Osteoblast (primary cell): Measurements from ENCODE around the gene EPHA1. TPM values are rescaled to one million over a fixed set of nuclear protein-coding genes. Genes with fewer than 3 reads are reported as not detected.

Experiments used
- DNase-seq: peaks from one replicate; pipeline ENCODE4 v3.0.0; 2011; ENCODE audit warnings: low spot score, mixed read lengths; ENCODE audit not compliant: insufficient read length; ENCODE audit errors: missing footprints
- H2AFZ ChIP-seq: 2 replicates; pipeline ENCODE4 v1.6.0; 2011; ENCODE audit warnings: mild to moderate bottlenecking, low read length
- H3K27ac ChIP-seq: 2 replicates; pipeline ENCODE4 v1.5.1; 2011; ENCODE audit warnings: mild to moderate bottlenecking, low read depth, low read length, moderate library complexity
- H3K27me3 ChIP-seq: 2 replicates; pipeline ENCODE4 v1.6.0; 2012; ENCODE audit warnings: mild to moderate bottlenecking, control low read depth, inconsistent platforms, low read length, moderate library complexity; ENCODE audit not compliant: insufficient read depth
- H3K36me3 ChIP-seq: 2 replicates; pipeline ENCODE4 v1.5.1; 2011; ENCODE audit warnings: mild to moderate bottlenecking, low read length, control low read depth, moderate library complexity; ENCODE audit not compliant: insufficient read depth
- H3K4me1 ChIP-seq: 2 replicates; pipeline ENCODE4 v1.5.1; 2011; ENCODE audit warnings: mild to moderate bottlenecking, low read length, control low read depth, moderate library complexity; ENCODE audit not compliant: insufficient read depth
- H3K4me2 ChIP-seq: 2 replicates; pipeline ENCODE4 v1.6.0; 2011; ENCODE audit warnings: mild to moderate bottlenecking, low read length; ENCODE audit not compliant: insufficient read depth
- H3K4me3 ChIP-seq: fragments of 200-600 bp; sonication (generic); 3 replicates; pipeline ENCODE4 v1.5.1; 2012; ENCODE audit warnings: mild to moderate bottlenecking, low read length, inconsistent platforms; ENCODE audit not compliant: insufficient read depth
- H3K79me2 ChIP-seq: 2 replicates; pipeline ENCODE4 v1.6.0; 2012; ENCODE audit warnings: mild to moderate bottlenecking, low read length, control low read depth, inconsistent platforms; ENCODE audit not compliant: insufficient read depth
- H3K9me3 ChIP-seq: 2 replicates; pipeline ENCODE4 v1.5.1; 2011; ENCODE audit warnings: low read depth, low read length, control low read depth
- H4K20me1 ChIP-seq: 2 replicates; pipeline ENCODE4 v1.6.0; 2012; ENCODE audit warnings: mild to moderate bottlenecking, low read length, control low read depth; ENCODE audit not compliant: insufficient read depth
- CTCF ChIP-seq: IDR thresholded peaks from 2 replicates; pipeline ENCODE4 v1.5.1; 2011; ENCODE audit warnings: mild to moderate bottlenecking, low read depth, low read length, moderate library complexity; ENCODE audit errors: extremely low read depth
- total RNA-seq: library from RNA; depleted of rRNA; stranded (reverse); fragments of >200 nt; gene quantifications from 2 replicates; pipeline ENCODE4 v1.2.3, GENCODE V29; 2012

EPHA1 gene
- total RNA-seq, 1 donor, result not detected

- no peak for TF ChIP-seq CTCF
- Histone ChIP-seq H3K27me3 (no peaks in the 10 kb centered on the region), H3K4me3 (peak overlapping the region; percentile 87), H2AFZ (no peak overlapping the region), H3K4me2 (peak overlapping the region; percentile 92), H3K36me3 (peaks cover 60% of the 10 kb centered on the region), H3K4me1 (peaks cover 52% of the 10 kb centered on the region), H3K79me2 (peaks cover 79% of the 10 kb centered on the region), H3K9me3 (no peaks in the 10 kb centered on the region), H3K27ac (peak overlapping the region; percentile 86), H4K20me1 (peaks cover 66% of the 10 kb centered on the region)
- no peak for DNase-seq
Observed at GRCh38 chr7:143383642-143383957, 25.1 kb downstream of the EPHA1 start.

- DNase-seq, result peak; percentile 79
- Histone ChIP-seq H3K4me3 (peak overlapping the region; percentile 87), H4K20me1 (peaks cover 61% of the 10 kb centered on the region), H3K9me3 (no peaks in the 10 kb centered on the region), H2AFZ (no peak overlapping the region), H3K79me2 (peaks cover 79% of the 10 kb centered on the region), H3K27me3 (no peaks in the 10 kb centered on the region), H3K27ac (peak overlapping the region; percentile 86), H3K4me1 (peaks cover 58% of the 10 kb centered on the region), H3K4me2 (peak overlapping the region; percentile 92), H3K36me3 (peaks cover 54% of the 10 kb centered on the region)
- no peak for TF ChIP-seq CTCF
Observed at GRCh38 chr7:143382791-143383641, 25.6 kb downstream of the EPHA1 start.

GRCh38 chr7:143382126-143382790, 26.4 kb downstream of the EPHA1 start:
- Histone ChIP-seq H3K9me3 (no peaks in the 10 kb centered on the region), H2AFZ (no peak overlapping the region)

More at GRCh38 chr7:143382126-143382790, 26.4 kb downstream of the EPHA1 start:
- Histone ChIP-seq H3K27ac (peak overlapping the region; percentile 86), H3K36me3 (peaks cover 48% of the 10 kb centered on the region), H3K79me2 (peaks cover 71% of the 10 kb centered on the region), H3K27me3 (no peaks in the 10 kb centered on the region), H3K4me1 (peaks cover 59% of the 10 kb centered on the region), H3K4me3 (peak overlapping the region; percentile 87), H4K20me1 (peaks cover 53% of the 10 kb centered on the region), H3K4me2 (peak overlapping the region; percentile 92)
- DNase-seq, result peak; percentile 44
- TF ChIP-seq CTCF, result no peak
